ENCODE results near the gene LRP1B.
A peak's percentile ranks its signal among the peaks of the same experiment; 100 is the strongest.
"Not testable (repeated sequence)": the region's sequence is repeated elsewhere in the genome, so short reads cannot be mapped to it uniquely, and the experiment has no call there.

Gene LRP1B

GRCh38 chr2:140586379-140586778, 1544.4 kb downstream of the LRP1B start:
- DNase-seq, result no peak

- DNase-seq, result no peak
Observed at GRCh38 chr2:140585016-140585415, 1545.8 kb downstream of the LRP1B start.

- DNase-seq, result peak; percentile 20
Observed at GRCh38 chr2:140584471-140584870, 1546.3 kb downstream of the LRP1B start.

GRCh38 chr2:140580532-140581151, 1550.2 kb downstream of the LRP1B start:
- peak; percentile 82 for DNase-seq

- no peak for DNase-seq
Observed at GRCh38 chr2:140577453-140577852, 1553.4 kb downstream of the LRP1B start.

GRCh38 chr2:140567734-140568133, 1563.1 kb downstream of the LRP1B start:
- DNase-seq, result no peak

- no peak for DNase-seq
Observed at GRCh38 chr2:140565756-140566155, 1565.1 kb downstream of the LRP1B start.

GRCh38 chr2:140555701-140556100, 1575.1 kb downstream of the LRP1B start:
- DNase-seq, result no peak

GRCh38 chr2:140552634-140553033, 1578.2 kb downstream of the LRP1B start:
- no peak for DNase-seq

- no peak for DNase-seq
Observed at GRCh38 chr2:140551287-140551686, 1579.5 kb downstream of the LRP1B start.

GRCh38 chr2:140550821-140551220, 1580.0 kb downstream of the LRP1B start:
- no peak for DNase-seq

GRCh38 chr2:140544769-140545168, 1586.0 kb downstream of the LRP1B start:
- not testable (repeated sequence) for DNase-seq

- DNase-seq, result no peak
Observed at GRCh38 chr2:140542627-140543026, 1588.2 kb downstream of the LRP1B start.

GRCh38 chr2:140539242-140539875, 1591.5 kb downstream of the LRP1B start:
- DNase-seq, result no peak

GRCh38 chr2:140529706-140530105, 1601.1 kb downstream of the LRP1B start:
- no peak for DNase-seq

GRCh38 chr2:140528982-140529381, 1601.8 kb downstream of the LRP1B start:
- no peak for DNase-seq

- no peak for DNase-seq
Observed at GRCh38 chr2:140526575-140526974, 1604.2 kb downstream of the LRP1B start.

GRCh38 chr2:140512106-140512505, 1618.7 kb downstream of the LRP1B start:
- DNase-seq, result peak; percentile 36

GRCh38 chr2:140509765-140510164, 1621.1 kb downstream of the LRP1B start:
- DNase-seq, result no peak

- DNase-seq, result no peak
Observed at GRCh38 chr2:140508756-140509155, 1622.1 kb downstream of the LRP1B start.

- no peak for DNase-seq
Observed at GRCh38 chr2:140506606-140507005, 1624.2 kb downstream of the LRP1B start.

- no peak for DNase-seq
Observed at GRCh38 chr2:140504601-140505000, 1626.2 kb downstream of the LRP1B start.

GRCh38 chr2:140502951-140503630, 1627.7 kb downstream of the LRP1B start:
- DNase-seq, result no peak

GRCh38 chr2:140498360-140498759, 1632.5 kb downstream of the LRP1B start:
- DNase-seq, result no peak
